CD4-positive, alpha-beta memory T cell (primary cell): Measurements from ENCODE around the gene MCM6. TPM values are rescaled to one million over a fixed set of nuclear protein-coding genes. Genes with fewer than 3 reads are reported as not detected.
"Not testable (repeated sequence)": the region's sequence is repeated elsewhere in the genome, so short reads cannot be mapped to it uniquely, and the experiment has no call there.

ENCODE experiments used
- CTCF ChIA-PET: fragments of 350-600 bp; sonication (Branson Sonifier 250); formaldehyde crosslinking; loops from one replicate; lab custom pipeline; 2021; ENCODE audit warnings: inconsistent platforms; ENCODE audit not compliant: partially characterized antibody; lab: Charles Lee
- POLR2A ChIA-PET: fragments of 350-600 bp; sonication (Branson Sonifier 250); formaldehyde crosslinking; loops from one replicate; lab custom pipeline; 2021; ENCODE audit not compliant: partially characterized antibody; lab: Charles Lee
- DNase-seq, 5 donors: peaks; one replicate each; pipeline versions ENCODE4 v3.0.0 to v3.0.0-alpha.2; 2020 to 2022; ENCODE audit warnings: mixed read lengths in 1 of 5
- H3K27ac ChIP-seq: one replicate; pipeline ENCODE4 v1.7.0; 2013; ENCODE audit warnings: low read depth, low read length
- H3K27me3 ChIP-seq: 2 replicates; pipeline ENCODE4 v1.7.0; 2013; ENCODE audit warnings: mild to moderate bottlenecking, low read length, moderate library complexity; ENCODE audit not compliant: insufficient read depth
- H3K36me3 ChIP-seq: 2 replicates; pipeline ENCODE4 v1.7.0; 2013; ENCODE audit warnings: mild to moderate bottlenecking, low read length, moderate library complexity; ENCODE audit not compliant: insufficient read depth
- H3K4me1 ChIP-seq: 2 replicates; pipeline ENCODE4 v1.7.0; 2013; ENCODE audit warnings: mild to moderate bottlenecking, low read length, moderate library complexity; ENCODE audit not compliant: insufficient read depth
- H3K4me3 ChIP-seq, 2 donors: one replicate each; pipeline ENCODE4 v1.7.0; 2013; ENCODE audit warnings: low read length in 2 of 2, mild to moderate bottlenecking in 1 of 2
- H3K9me3 ChIP-seq, 2 donors: one replicate each; pipeline ENCODE4 v1.7.0; 2013; ENCODE audit warnings: low read length in 2 of 2, control low read depth in 1 of 2; ENCODE audit not compliant: control insufficient read depth in 1 of 2
- H3K27ac Mint-ChIP-seq, 7 donors: one replicate each; pipeline ENCODE4 v1.8.0; 2020 to 2021; ENCODE audit warnings: mixed read lengths in 7 of 7, mild to moderate bottlenecking in 6 of 7, inconsistent platforms in 3 of 7, moderate library complexity in 3 of 7
- H3K27me3 Mint-ChIP-seq, 2 donors: one replicate each; pipeline ENCODE4 v1.8.0; 2020 to 2021; ENCODE audit warnings: mixed read lengths in 2 of 2
- H3K36me3 Mint-ChIP-seq, 2 donors: one replicate each; pipeline ENCODE4 v1.8.0; 2020 to 2021; ENCODE audit warnings: mixed read lengths in 2 of 2, inconsistent platforms in 1 of 2, mild to moderate bottlenecking in 1 of 2
- H3K4me1 Mint-ChIP-seq, 4 donors: one replicate each; pipeline ENCODE4 v1.8.0; 2020 to 2021; ENCODE audit warnings: mixed read lengths in 4 of 4, mild to moderate bottlenecking in 1 of 4
- H3K4me3 Mint-ChIP-seq, 8 donors: one replicate each; pipeline ENCODE4 v1.8.0; 2020 to 2021; ENCODE audit warnings: mixed read lengths in 8 of 8, mild to moderate bottlenecking in 7 of 8, moderate library complexity in 6 of 8, inconsistent platforms in 3 of 8
- H3K9me3 Mint-ChIP-seq, 8 donors: one replicate each; pipeline ENCODE4 v1.8.0; 2020 to 2021; ENCODE audit warnings: mixed read lengths in 8 of 8, mild to moderate bottlenecking in 5 of 8, inconsistent platforms in 3 of 8, moderate library complexity in 1 of 8
- intact Hi-C: fragments of 100-400 bp; cut with micrococcal nuclease; formaldehyde crosslinking; loops from one replicate; pipeline ENCODE4 v1.15.1; 2023
- polyA plus RNA-seq, 2 donors: library from polyadenylated mRNA; unstranded; fragments of 300-500 nt; fragmentation: Illumina TruSeq; gene quantifications; one replicate each; pipeline ENCODE4 v1.2.3, GENCODE V29; 2021
- total RNA-seq, 2 experiments: library from RNA; stranded (reverse); gene quantifications; one replicate each; pipeline ENCODE4 v1.2.3, GENCODE V29; 2021

The MCM6 gene
- total and polyA plus RNA-seq, 4 experiments from 2014 or later = 16.1 to 32.7 (median 25.1) TPM

GRCh38 chr2:135817951-135818350 is 58.3 kb downstream of the MCM6 start:
- no peak for DNase-seq
- Mint-ChIP-seq H3K9me3 (peaks cover 1 to 10% (median 5%) of the 10 kb centered on the region in 8 donors), H3K27ac (no peak overlapping the region), H3K36me3 (peaks cover 0 to 5% of the 10 kb centered on the region in 2 donors), H3K4me1 (peaks cover 5 to 21% (median 14%) of the 10 kb centered on the region in 4 donors), H3K4me3 (no peak overlapping the region), H3K27me3 (peaks cover 0 to 1% of the 10 kb centered on the region in 2 donors)
- ChIA-PET CTCF (interaction anchor here (1.5 kb wide), 2 partner anchors 21 to 567 kb away, joined by 3 to 5 read pairs; no protein-coding TSS in a partner anchor), POLR2A (no interaction called here)
- Histone ChIP-seq H3K27ac (no peak overlapping the region), H3K4me1 (peaks cover 15% of the 10 kb centered on the region), H3K9me3 (no peaks in the 10 kb centered on the region), H3K36me3 (no peaks in the 10 kb centered on the region), H3K4me3 (no peak overlapping the region), H3K27me3 (no peaks in the 10 kb centered on the region)
- intact Hi-C loops = no loop called here

DNA sequence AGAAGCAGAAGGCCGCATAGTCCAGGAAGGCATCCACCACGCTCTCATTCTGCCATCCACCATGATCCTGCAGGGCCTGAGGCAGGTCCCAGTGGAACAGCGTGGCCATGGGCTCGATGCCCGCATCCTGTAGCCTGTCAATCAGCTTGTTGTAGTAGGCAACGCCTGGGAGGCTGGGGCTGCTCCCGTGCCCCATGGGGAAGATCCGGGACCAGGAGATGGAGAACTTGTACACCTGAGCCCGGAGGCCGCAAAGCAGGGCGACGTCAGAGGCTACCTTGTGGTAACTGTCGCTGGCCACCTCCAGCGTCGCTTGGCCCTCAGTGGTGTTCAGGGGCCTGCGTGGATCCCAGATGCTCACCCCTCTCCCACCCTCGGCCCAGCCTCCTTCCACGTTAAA is 58.8 kb downstream of the MCM6 start:
- intact Hi-C loops = no loop called here
- Histone ChIP-seq H3K4me3 (no peak overlapping the region), H3K27me3 (no peaks in the 10 kb centered on the region), H3K27ac (no peak overlapping the region), H3K36me3 (no peaks in the 10 kb centered on the region), H3K4me1 (peaks cover 15% of the 10 kb centered on the region), H3K9me3 (no peaks in the 10 kb centered on the region)
- ChIA-PET POLR2A (no interaction called here), CTCF (no interaction called here)
- Mint-ChIP-seq H3K27ac (no peak overlapping the region), H3K36me3 (no peaks in the 10 kb centered on the region), H3K4me1 (peaks cover 5 to 21% (median 14%) of the 10 kb centered on the region in 4 donors), H3K4me3 (no peak overlapping the region), H3K9me3 (peaks cover 0 to 7% (median 2%) of the 10 kb centered on the region in 8 donors), H3K27me3 (peaks cover 0 to 1% of the 10 kb centered on the region in 2 donors)
- DNase-seq = no peak

GRCh38 chr2:135815269-135815668 is 61.0 kb downstream of the MCM6 start:
- no peaks in the 10 kb centered on the region for H3K9me3 ChIP-seq
- no peak overlapping the region for H3K4me3 ChIP-seq
- no peak overlapping the region for H3K4me3 Mint-ChIP-seq
- H3K36me3 Mint-ChIP-seq = no peaks in the 10 kb centered on the region
- peaks cover 11% of the 10 kb centered on the region for H3K4me1 ChIP-seq
- POLR2A ChIA-PET = no interaction called here
- intact Hi-C loops = no loop called here
- peaks cover 2 to 14% (median 9%) of the 10 kb centered on the region in 4 donors for H3K4me1 Mint-ChIP-seq
- no peak for DNase-seq
- H3K27ac Mint-ChIP-seq = no peak overlapping the region
- H3K27me3 ChIP-seq = no peaks in the 10 kb centered on the region
- no peaks in the 10 kb centered on the region for H3K36me3 ChIP-seq
- peaks cover 0 to 4% (median 0%) of the 10 kb centered on the region in 8 donors for H3K9me3 Mint-ChIP-seq
- peaks cover 0 to 1% of the 10 kb centered on the region in 2 donors for H3K27me3 Mint-ChIP-seq
- CTCF ChIA-PET = no interaction called here
- H3K27ac ChIP-seq = no peak overlapping the region

GRCh38 chr2:135812907-135813511 is 63.2 kb downstream of the MCM6 start:
- no peaks in the 10 kb centered on the region for H3K9me3 ChIP-seq
- Mint-ChIP-seq H3K9me3 (peaks cover 0 to 4% (median under 1%) of the 10 kb centered on the region in 8 donors), H3K36me3 (no peaks in the 10 kb centered on the region), H3K4me3 (no peak overlapping the region), H3K27me3 (no peaks in the 10 kb centered on the region), H3K4me1 (no peaks in the 10 kb centered on the region), H3K27ac (no peak overlapping the region)
- no peaks in the 10 kb centered on the region for H3K4me1 ChIP-seq
- ChIA-PET POLR2A (no interaction called here), CTCF (interaction anchor here (5.0 kb wide), 1 partner anchor 16 kb away, joined by 23 read pairs; no protein-coding TSS in a partner anchor)
- H3K27me3 ChIP-seq = no peaks in the 10 kb centered on the region
- H3K4me3 ChIP-seq = no peak overlapping the region
- H3K36me3 ChIP-seq = no peaks in the 10 kb centered on the region
- no peak overlapping the region for H3K27ac ChIP-seq
- intact Hi-C loops = no loop called here
- no peak for DNase-seq

GRCh38 chr2:135807874-135808273 is 68.4 kb downstream of the MCM6 start:
- CTCF ChIA-PET = interaction anchor here (3.6 kb wide), 1 partner anchor 11 kb away, joined by 34 read pairs; no protein-coding TSS in a partner anchor

GRCh38 chr2:135803278-135803677 is 73.0 kb downstream of the MCM6 start:
- ChIA-PET POLR2A (no interaction called here), CTCF (interaction anchor here (0.7 to 1.5 kb wide), 2 partner anchors 18 to 755 kb away, joined by 3 read pairs; no protein-coding TSS in a partner anchor)

More at GRCh38 chr2:135807874-135808273, 68.4 kb downstream of the MCM6 start:
- H3K4me1 ChIP-seq, H3K36me3 ChIP-seq, H3K36me3 Mint-ChIP-seq, H3K27me3 ChIP-seq, H3K4me3 Mint-ChIP-seq, H3K9me3 Mint-ChIP-seq, DNase-seq, H3K9me3 ChIP-seq, H3K4me3 ChIP-seq, H3K4me1 Mint-ChIP-seq, H3K27ac Mint-ChIP-seq, H3K27ac ChIP-seq, intact Hi-C loops, POLR2A ChIA-PET, H3K27me3 Mint-ChIP-seq: not testable (repeated sequence)

GRCh38 chr2:135802350-135802749 is 73.9 kb downstream of the MCM6 start:
- H3K4me3 ChIP-seq = no peak overlapping the region
- peaks cover 0 to 3% of the 10 kb centered on the region in 2 donors for H3K9me3 ChIP-seq
- ChIA-PET CTCF (interaction anchor here (1.0 to 1.5 kb wide), 2 partner anchors 11 to 17 kb away, joined by 3 read pairs; no protein-coding TSS in a partner anchor), POLR2A (no interaction called here)
- no peaks in the 10 kb centered on the region for H3K36me3 ChIP-seq
- H3K4me3 Mint-ChIP-seq = no peak overlapping the region
- H3K27ac ChIP-seq = no peak overlapping the region
- peaks cover 4% of the 10 kb centered on the region for H3K4me1 ChIP-seq
- no peaks in the 10 kb centered on the region for H3K27me3 Mint-ChIP-seq
- H3K27ac Mint-ChIP-seq = no peak overlapping the region
- no peak for DNase-seq
- peaks cover 0 to 9% of the 10 kb centered on the region in 2 donors for H3K36me3 Mint-ChIP-seq
- H3K27me3 ChIP-seq = no peaks in the 10 kb centered on the region
- intact Hi-C loops = no loop called here
- H3K4me1 Mint-ChIP-seq = peaks cover 3 to 4% (median 3%) of the 10 kb centered on the region in 4 donors
- peaks cover 0 to 23% (median 9%) of the 10 kb centered on the region in 8 donors for H3K9me3 Mint-ChIP-seq

More at GRCh38 chr2:135803278-135803677, 73.0 kb downstream of the MCM6 start:
- Histone ChIP-seq H3K4me1 (no peaks in the 10 kb centered on the region), H3K27me3 (no peaks in the 10 kb centered on the region), H3K9me3 (peaks cover 0 to 3% of the 10 kb centered on the region in 2 donors), H3K4me3 (no peak overlapping the region), H3K36me3 (no peaks in the 10 kb centered on the region), H3K27ac (no peak overlapping the region)
- Mint-ChIP-seq H3K4me1 (no peaks in the 10 kb centered on the region), H3K9me3 (peaks cover 0 to 23% (median 9%) of the 10 kb centered on the region in 8 donors), H3K27me3 (no peaks in the 10 kb centered on the region), H3K4me3 (no peak overlapping the region), H3K27ac (no peak overlapping the region), H3K36me3 (peaks cover 0 to 9% of the 10 kb centered on the region in 2 donors)
- intact Hi-C loops = no loop called here
- no peak for DNase-seq
